Measurements from ENCODE around the gene ANKRD62. TPM values are rescaled to one million over a fixed set of nuclear protein-coding genes. Genes with fewer than 3 reads are reported as not detected.

The ANKRD62 gene
- total RNA-seq, 4 donors from 2014 or later: 0.13 TPM; not detected in 3

DNA sequence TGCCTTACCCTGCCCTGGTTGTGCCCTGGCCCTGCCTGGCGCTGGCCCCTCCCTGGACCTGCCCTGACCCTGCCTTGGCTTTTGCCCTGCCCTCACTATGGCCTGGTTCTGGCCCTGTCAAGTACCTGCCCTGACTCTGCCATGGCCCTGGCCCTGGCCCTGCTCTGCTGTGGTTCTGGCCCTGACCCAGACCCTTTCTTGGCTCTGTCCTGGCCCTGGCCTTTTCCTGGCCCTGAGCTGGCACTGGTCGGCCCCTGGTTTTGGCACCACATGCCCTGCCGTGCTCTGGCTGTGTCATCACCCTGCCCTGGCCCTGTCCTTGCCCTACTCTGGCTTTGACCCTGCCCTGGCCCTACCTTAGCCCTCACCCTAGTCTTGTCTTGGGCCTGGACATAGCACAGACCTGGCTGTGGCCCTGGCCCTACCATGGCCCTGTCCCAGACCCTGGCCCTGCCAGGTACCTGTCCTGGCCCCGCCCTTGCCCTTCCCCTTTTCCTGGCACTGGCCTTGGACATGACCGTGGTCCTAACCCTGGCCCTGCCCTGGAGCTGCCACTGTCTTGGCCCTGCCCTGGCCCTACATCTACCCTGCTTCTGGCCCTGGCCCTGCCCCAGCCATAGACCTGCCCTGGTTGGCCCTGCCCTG is 4.8 kb upstream of the ANKRD62 start:
- TF ChIP-seq CTCF (IDR thresholded peaks at IDR 0.05): no peak
- no peak for TF ChIP-seq POLR2A (IDR thresholded peaks at IDR 0.05)
- intact Hi-C loops (cut with DNase I): no loop called here
- Histone ChIP-seq H3K27ac (no peak overlapping the region), H3K36me3 (no peaks in the 10 kb centered on the region), H3K9me3 (no peaks in the 10 kb centered on the region), H3K4me3 (replicated peaks in 1 of 3) (no peak overlapping the region), H3K27me3 (no peaks in the 10 kb centered on the region), H3K4me1 (peaks cover 8 to 13% of the 10 kb centered on the region in 2 donors)
- 77 to 83% methylated on average over 5 of the region's 5 CpGs for WGBS, 2 donors
- DNase-seq: no peak

- no peak for TF ChIP-seq POLR2A (IDR thresholded peaks at IDR 0.05)
- TF ChIP-seq CTCF (IDR thresholded peaks at IDR 0.05): no peak
- Histone ChIP-seq H3K9me3 (no peaks in the 10 kb centered on the region), H3K27me3 (no peaks in the 10 kb centered on the region), H3K4me1 (peaks cover 0 to 3% of the 10 kb centered on the region in 2 donors), H3K27ac (no peak overlapping the region), H3K4me3 (replicated peaks in 1 of 3) (no peak overlapping the region), H3K36me3 (no peaks in the 10 kb centered on the region)
- WGBS, 2 donors: 85 to 100% methylated on average over 3 to 9 of the region's 9 CpGs
- intact Hi-C loops (cut with DNase I): loop anchor here (10.0 kb wide), 1 partner anchor 143 kb away; no protein-coding TSS in a partner anchor
- DNase-seq: no peak
These were observed 2.0 kb upstream of the ANKRD62 start for GRCh38 chr18:12091538-12092141.

- no peaks in the 10 kb centered on the region for H3K27me3 ChIP-seq
- H3K9me3 ChIP-seq: no peaks in the 10 kb centered on the region
- DNase-seq: peak; percentile 21 to 55
- intact Hi-C loops (cut with DNase I): loop anchor here (10.0 kb wide), 1 partner anchor 142 kb away; no protein-coding TSS in a partner anchor
- no peaks in the 10 kb centered on the region for H3K36me3 ChIP-seq
- WGBS, 2 donors: 50 to 86% methylated on average over 12 of the region's 17 CpGs
- TF ChIP-seq CTCF (IDR thresholded peaks at IDR 0.05): peak in 4 of 6 experiments; percentile 3 to 48 (median 32)
- no peak for TF ChIP-seq POLR2A (IDR thresholded peaks at IDR 0.05)
- no peaks in the 10 kb centered on the region for H3K4me1 ChIP-seq
- no peak overlapping the region for H3K27ac ChIP-seq
- no peak overlapping the region for H3K4me3 ChIP-seq (replicated peaks in 1 of 3)
These were observed 1.0 kb upstream of the ANKRD62 start for GRCh38 chr18:12092398-12093229.

DNA sequence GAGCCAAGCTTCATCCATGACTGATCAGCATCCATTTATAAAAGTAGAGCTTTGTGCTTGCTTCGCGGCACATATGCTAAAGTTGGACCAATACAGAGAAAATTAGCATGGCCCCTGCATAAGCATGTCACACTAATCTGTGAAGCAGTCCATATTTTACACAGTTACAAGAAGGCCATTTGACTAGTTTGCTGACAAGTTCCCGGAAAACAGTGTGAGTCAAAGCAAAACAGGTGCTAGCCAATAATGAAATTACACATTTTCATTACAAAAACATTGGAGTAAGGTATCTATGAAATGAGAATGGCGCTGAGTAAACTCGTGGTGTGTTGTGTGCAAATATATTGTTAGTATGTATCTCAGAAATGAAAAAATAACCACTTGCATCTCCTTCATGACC is 4.7 kb downstream of the ANKRD62 start:
- H3K4me3 ChIP-seq (replicated peaks in 1 of 3): no peak overlapping the region
- 91 to 92% methylated on average over 5 of the region's 5 CpGs for WGBS, 2 donors
- H3K4me1 ChIP-seq: no peaks in the 10 kb centered on the region
- no peak overlapping the region for H3K27ac ChIP-seq
- TF ChIP-seq CTCF (IDR thresholded peaks at IDR 0.05) (no peak), POLR2A (IDR thresholded peaks at IDR 0.05) (no peak)
- DNase-seq: no peak
- no peaks in the 10 kb centered on the region for H3K36me3 ChIP-seq
- H3K27me3 ChIP-seq: no peaks in the 10 kb centered on the region
- no peaks in the 10 kb centered on the region for H3K9me3 ChIP-seq
- intact Hi-C loops (cut with DNase I): loop anchor here (10.0 kb wide), 1 partner anchor 136 kb away; no protein-coding TSS in a partner anchor
